Bronchial epithelial cell (primary cell): Measurements from ENCODE around the gene MINDY4. TPM values are rescaled to one million over a fixed set of nuclear protein-coding genes. Genes with fewer than 3 reads are reported as not detected.

ENCODE experiments used
- DNase-seq: peaks from one replicate; pipeline ENCODE4 v3.0.0-alpha.2; 2010; ENCODE audit warnings: low read depth
- FAIRE-seq: peaks from 2 replicates; lab custom pipeline; 2011; peaks lifted over from hg19 to GRCh38; lab: Jason Lieb, UNC
- H3K27me3 ChIP-seq: 2 replicates; pipeline ENCODE4 v1.5.1; 2011; ENCODE audit warnings: low read length; ENCODE audit not compliant: control insufficient read depth, insufficient read depth
- H3K36me3 ChIP-seq: 2 replicates; pipeline ENCODE4 v1.5.1; 2011; ENCODE audit warnings: low read length; ENCODE audit not compliant: control insufficient read depth, insufficient read depth
- H3K4me3 ChIP-seq: 2 replicates; pipeline ENCODE4 v1.5.1; 2011; ENCODE audit warnings: mild to moderate bottlenecking, low read depth, low read length, control low read depth
- total RNA-seq: library from RNA; depleted of rRNA; stranded (reverse); fragments of >200 nt; gene quantifications from 2 replicates; pipeline ENCODE4 v1.2.1, GENCODE V29; 2014
- TF ChIP-seq, protein P1 (sequence below): IDR thresholded peaks from 2 replicates; pipeline ENCODE4 v1.5.1; 2011; ENCODE audit warnings: mild to moderate bottlenecking, moderate library complexity, low read length, control low read depth, inconsistent platforms; ENCODE audit not compliant: insufficient read depth, severe bottlenecking

Gene MINDY4
- total RNA-seq, 1 donor from 2014 or later = 1.1 TPM

- TF ChIP-seq, protein P1, sequence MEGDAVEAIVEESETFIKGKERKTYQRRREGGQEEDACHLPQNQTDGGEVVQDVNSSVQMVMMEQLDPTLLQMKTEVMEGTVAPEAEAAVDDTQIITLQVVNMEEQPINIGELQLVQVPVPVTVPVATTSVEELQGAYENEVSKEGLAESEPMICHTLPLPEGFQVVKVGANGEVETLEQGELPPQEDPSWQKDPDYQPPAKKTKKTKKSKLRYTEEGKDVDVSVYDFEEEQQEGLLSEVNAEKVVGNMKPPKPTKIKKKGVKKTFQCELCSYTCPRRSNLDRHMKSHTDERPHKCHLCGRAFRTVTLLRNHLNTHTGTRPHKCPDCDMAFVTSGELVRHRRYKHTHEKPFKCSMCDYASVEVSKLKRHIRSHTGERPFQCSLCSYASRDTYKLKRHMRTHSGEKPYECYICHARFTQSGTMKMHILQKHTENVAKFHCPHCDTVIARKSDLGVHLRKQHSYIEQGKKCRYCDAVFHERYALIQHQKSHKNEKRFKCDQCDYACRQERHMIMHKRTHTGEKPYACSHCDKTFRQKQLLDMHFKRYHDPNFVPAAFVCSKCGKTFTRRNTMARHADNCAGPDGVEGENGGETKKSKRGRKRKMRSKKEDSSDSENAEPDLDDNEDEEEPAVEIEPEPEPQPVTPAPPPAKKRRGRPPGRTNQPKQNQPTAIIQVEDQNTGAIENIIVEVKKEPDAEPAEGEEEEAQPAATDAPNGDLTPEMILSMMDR = peak; percentile 27
- Histone ChIP-seq H3K27me3 (no peaks in the 10 kb centered on the region), H3K36me3 (no peaks in the 10 kb centered on the region), H3K4me3 (no peak overlapping the region)
- DNase-seq (peak; percentile 9), FAIRE-seq (no peak)
These were observed 27.7 kb upstream of the MINDY4 start for GRCh38 chr7:30743371-30744074.

GRCh38 chr7:30744075-30744417 is 27.2 kb upstream of the MINDY4 start:
- Histone ChIP-seq H3K4me3 (no peak overlapping the region), H3K27me3 (no peaks in the 10 kb centered on the region), H3K36me3 (no peaks in the 10 kb centered on the region)
- TF ChIP-seq, protein P1 = no peak
- DNase-seq (no peak), FAIRE-seq (no peak)

DNA sequence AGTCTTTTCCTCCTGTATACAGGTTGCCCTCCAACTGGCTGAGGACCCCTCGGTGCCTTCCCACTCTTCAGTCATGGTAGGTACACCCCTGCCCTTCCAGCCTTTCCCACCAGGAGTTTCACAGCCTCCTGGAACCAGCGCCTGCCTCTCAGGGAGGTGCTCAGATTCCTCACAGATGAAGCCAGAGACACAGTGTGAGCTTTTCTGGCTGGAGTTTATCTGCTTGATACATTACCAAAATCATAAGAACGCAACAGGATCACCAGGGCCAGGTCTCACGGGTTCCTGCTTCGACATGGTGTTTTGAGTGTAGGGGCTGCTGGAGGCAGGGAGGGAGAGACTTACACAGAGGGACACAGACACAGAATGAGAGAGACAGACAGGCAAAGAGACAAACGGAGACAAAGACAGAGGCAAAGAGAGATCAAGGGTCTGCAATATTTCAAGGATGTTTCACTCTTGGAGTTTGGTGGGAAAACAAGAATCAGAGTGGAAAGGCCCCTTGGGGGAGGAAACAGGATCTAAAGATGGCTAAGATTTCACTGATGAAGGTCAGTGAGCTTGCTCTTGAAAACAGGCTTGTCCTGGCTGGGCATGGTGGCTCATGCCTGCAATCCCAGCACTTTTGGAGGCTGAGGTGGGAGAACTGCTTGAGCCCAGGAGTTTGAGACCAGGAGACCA is 25.8 kb upstream of the MINDY4 start:
- Histone ChIP-seq H3K36me3 (no peaks in the 10 kb centered on the region), H3K4me3 (no peak overlapping the region), H3K27me3 (no peaks in the 10 kb centered on the region)
- no peak for FAIRE-seq
- DNase-seq = no peak
- TF ChIP-seq, protein P1 = no peak

DNA sequence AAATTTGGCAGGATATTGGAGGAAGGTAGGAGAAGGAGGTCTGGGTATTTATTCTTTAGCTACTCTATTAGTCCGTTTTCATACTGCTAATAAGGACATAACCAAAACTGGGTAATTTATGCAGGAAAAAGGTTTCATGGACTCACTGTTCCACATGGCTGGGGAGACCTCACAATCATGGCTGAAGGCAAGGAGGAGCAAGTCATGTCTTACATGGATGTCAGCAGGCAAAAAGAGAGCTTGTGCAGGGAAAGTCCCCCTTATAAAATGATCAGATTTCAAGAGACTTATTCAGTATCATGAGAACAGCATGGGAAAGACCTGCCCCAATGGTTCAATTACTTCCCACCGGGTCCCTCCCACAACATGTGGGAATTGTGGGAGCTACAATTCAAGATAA is 21.2 kb upstream of the MINDY4 start:
- no peaks in the 10 kb centered on the region for H3K36me3 ChIP-seq
- DNase-seq (no peak), FAIRE-seq (no peak)
- TF ChIP-seq, protein P1 = no peak
- H3K4me3 ChIP-seq = no peak overlapping the region
- H3K27me3 ChIP-seq = peaks cover 2% of the 10 kb centered on the region

- Histone ChIP-seq H3K27me3 (peaks cover 2% of the 10 kb centered on the region), H3K4me3 (no peak overlapping the region), H3K36me3 (no peaks in the 10 kb centered on the region)
- TF ChIP-seq, protein P1 = no peak
- DNase-seq (no peak), FAIRE-seq (no peak)
These were observed 20.2 kb upstream of the MINDY4 start for GRCh38 chr7:30750683-30751650.
